Suprapubic skin (tissue), 4 donors: ENCODE measurements around the gene BAHCC1.

Experiments used
- EP300 ChIP-seq: sonication (generic); formaldehyde crosslinking; IDR thresholded peaks from one replicate; pipeline ENCODE4 v1.6.1; 2017; ENCODE audit warnings: antibody characterized with exemption
- POLR2A ChIP-seq, 2 donors: fragments of 450-650 bp; IDR thresholded peaks; one replicate each; pipeline ENCODE4 v1.6.1; 2017; ENCODE audit warnings: antibody characterized with exemption in 2 of 2, mild to moderate bottlenecking in 2 of 2, moderate library complexity in 2 of 2
- POLR2AphosphoS5 ChIP-seq, 3 donors: sonication (generic); formaldehyde crosslinking; IDR thresholded peaks; one replicate each; pipeline ENCODE4 v1.6.1; 2017; ENCODE audit warnings: antibody characterized with exemption in 3 of 3
- TF ChIP-seq, protein P1 (sequence below), 2 donors: fragments of 200-600 bp in 1 of 2; fragments of 450-650 bp in 1 of 2; sonication (generic) in 1 of 2; IDR thresholded peaks; one replicate each; pipeline ENCODE4 v1.5.1; 2016 to 2019; ENCODE audit warnings: antibody characterized with exemption in 2 of 2, mild to moderate bottlenecking in 1 of 2, moderate library complexity in 1 of 2

GRCh38 chr17:81364278-81365147 is 30.7 kb upstream of the BAHCC1 start:
- no peak for TF ChIP-seq EP300
- TF ChIP-seq, protein P1, sequence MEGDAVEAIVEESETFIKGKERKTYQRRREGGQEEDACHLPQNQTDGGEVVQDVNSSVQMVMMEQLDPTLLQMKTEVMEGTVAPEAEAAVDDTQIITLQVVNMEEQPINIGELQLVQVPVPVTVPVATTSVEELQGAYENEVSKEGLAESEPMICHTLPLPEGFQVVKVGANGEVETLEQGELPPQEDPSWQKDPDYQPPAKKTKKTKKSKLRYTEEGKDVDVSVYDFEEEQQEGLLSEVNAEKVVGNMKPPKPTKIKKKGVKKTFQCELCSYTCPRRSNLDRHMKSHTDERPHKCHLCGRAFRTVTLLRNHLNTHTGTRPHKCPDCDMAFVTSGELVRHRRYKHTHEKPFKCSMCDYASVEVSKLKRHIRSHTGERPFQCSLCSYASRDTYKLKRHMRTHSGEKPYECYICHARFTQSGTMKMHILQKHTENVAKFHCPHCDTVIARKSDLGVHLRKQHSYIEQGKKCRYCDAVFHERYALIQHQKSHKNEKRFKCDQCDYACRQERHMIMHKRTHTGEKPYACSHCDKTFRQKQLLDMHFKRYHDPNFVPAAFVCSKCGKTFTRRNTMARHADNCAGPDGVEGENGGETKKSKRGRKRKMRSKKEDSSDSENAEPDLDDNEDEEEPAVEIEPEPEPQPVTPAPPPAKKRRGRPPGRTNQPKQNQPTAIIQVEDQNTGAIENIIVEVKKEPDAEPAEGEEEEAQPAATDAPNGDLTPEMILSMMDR (IDR thresholded peaks at IDR 0.05): no peak
- TF ChIP-seq POLR2A (IDR thresholded peaks at IDR 0.05): no peak
- TF ChIP-seq POLR2AphosphoS5 (IDR thresholded peaks at IDR 0.05): no peak
